H9 (cell line): ENCODE data around the gene PDGFRB. TPM values are rescaled to one million over a fixed set of nuclear protein-coding genes. Genes with fewer than 3 reads are reported as not detected.

Experiments used
- DNase-seq: peaks from one replicate; pipeline ENCODE4 v3.0.0-alpha.2; 2017
- H2AFZ ChIP-seq: one replicate; pipeline ENCODE4 v1.6.1; 2013; ENCODE audit warnings: mild to moderate bottlenecking, low read length, control low read depth, moderate library complexity
- H2AK5ac ChIP-seq: 2 replicates; pipeline ENCODE4 v1.6.1; 2013; ENCODE audit warnings: low read length, control low read depth, mixed read lengths; ENCODE audit not compliant: insufficient read length
- H2BK120ac ChIP-seq: one replicate; pipeline ENCODE4 v1.6.1; 2013; ENCODE audit warnings: low read depth, mild to moderate bottlenecking, low read length, control low read depth, inconsistent platforms; ENCODE audit not compliant: poor library complexity, severe bottlenecking
- H2BK12ac ChIP-seq: 2 replicates; pipeline ENCODE4 v1.6.1; 2013; ENCODE audit warnings: low read length, control low read depth, mixed read lengths, low read depth; ENCODE audit not compliant: insufficient read length
- H2BK15ac ChIP-seq: 2 replicates; pipeline ENCODE4 v1.6.1; 2013; ENCODE audit warnings: low read depth, low read length, control low read depth
- H2BK20ac ChIP-seq: one replicate; pipeline ENCODE4 v1.6.1; 2013; ENCODE audit warnings: low read depth, mild to moderate bottlenecking, low read length, control low read depth, inconsistent platforms; ENCODE audit not compliant: poor library complexity, severe bottlenecking
- H2BK5ac ChIP-seq: 2 replicates; pipeline ENCODE4 v1.6.1; 2013; ENCODE audit warnings: low read length, control low read depth, mixed read lengths; ENCODE audit not compliant: insufficient read length
- H3K14ac ChIP-seq: 2 replicates; pipeline ENCODE4 v1.6.1; 2013; ENCODE audit warnings: low read length, control low read depth; ENCODE audit not compliant: insufficient read depth
- H3K18ac ChIP-seq: 2 replicates; pipeline ENCODE4 v1.6.1; 2013; ENCODE audit warnings: low read depth, mild to moderate bottlenecking, mixed read lengths, low read length, control low read depth; ENCODE audit not compliant: insufficient read length
- H3K23ac ChIP-seq: 2 replicates; pipeline ENCODE4 v1.6.1; 2013; ENCODE audit warnings: low read length, control low read depth, mixed read lengths, low read depth; ENCODE audit not compliant: insufficient read length
- H3K23me2 ChIP-seq: 2 replicates; pipeline ENCODE4 v1.6.1; 2013; ENCODE audit warnings: low read depth, mild to moderate bottlenecking, mixed read lengths, low read length, control low read depth; ENCODE audit not compliant: insufficient read length, poor library complexity, severe bottlenecking
- H3K27ac ChIP-seq: 2 replicates; pipeline ENCODE4 v1.5.1; 2013; ENCODE audit warnings: low read length, control low read depth, mixed read lengths, low read depth; ENCODE audit not compliant: insufficient read length
- H3K27me3 ChIP-seq: 2 replicates; pipeline ENCODE4 v1.6.1; 2013; ENCODE audit warnings: low read length, control low read depth, inconsistent platforms; ENCODE audit not compliant: insufficient read depth
- H3K4ac ChIP-seq: 2 replicates; pipeline ENCODE4 v1.6.1; 2013; ENCODE audit warnings: low read depth, mild to moderate bottlenecking, control low read depth, inconsistent platforms, low read length, moderate library complexity
- H3K4me1 ChIP-seq: 2 replicates; pipeline ENCODE4 v1.6.1; 2013; ENCODE audit warnings: low read length, control low read depth, inconsistent platforms; ENCODE audit not compliant: insufficient read depth
- H3K4me2 ChIP-seq: 2 replicates; pipeline ENCODE4 v1.6.1; 2013; ENCODE audit warnings: low read length, control low read depth, mixed read lengths; ENCODE audit not compliant: insufficient read length, insufficient read depth
- H3K56ac ChIP-seq: 2 replicates; pipeline ENCODE4 v1.6.1; 2013; ENCODE audit warnings: low read depth, mild to moderate bottlenecking, mixed read lengths, low read length, control low read depth; ENCODE audit not compliant: insufficient read length
- H3K79me1 ChIP-seq: 2 replicates; pipeline ENCODE4 v1.6.1; 2013; ENCODE audit warnings: low read depth, mild to moderate bottlenecking, moderate library complexity, low read length, control low read depth, inconsistent platforms; ENCODE audit not compliant: insufficient read depth, poor library complexity, severe bottlenecking
- H3K79me2 ChIP-seq: 2 replicates; pipeline ENCODE4 v1.6.1; 2013; ENCODE audit warnings: low read length, control low read depth, inconsistent platforms; ENCODE audit not compliant: insufficient read depth
- H3K9ac ChIP-seq: 2 replicates; pipeline ENCODE4 v1.6.1; 2013; ENCODE audit warnings: low read length, control low read depth, mixed read lengths; ENCODE audit not compliant: insufficient read length; ENCODE audit errors: extremely low read depth
- H3K9me3 ChIP-seq: one replicate; pipeline ENCODE4 v1.6.1; 2013; ENCODE audit warnings: low read depth, low read length, inconsistent platforms; ENCODE audit not compliant: control insufficient read depth
- H3T11ph ChIP-seq: one replicate; pipeline ENCODE4 v1.6.1; 2013; ENCODE audit warnings: mild to moderate bottlenecking, low read length, control low read depth, inconsistent platforms
- H4K20me1 ChIP-seq: one replicate; pipeline ENCODE4 v1.6.1; 2013; ENCODE audit not compliant: control insufficient read depth, insufficient read length, insufficient read depth
- H4K5ac ChIP-seq: 2 replicates; pipeline ENCODE4 v1.6.1; 2013; ENCODE audit warnings: low read depth, mild to moderate bottlenecking, mixed read lengths, low read length, control low read depth; ENCODE audit not compliant: insufficient read length
- H4K8ac ChIP-seq: replicated peaks from 2 replicates; pipeline ENCODE4 v1.6.1; 2013; ENCODE audit warnings: low read length, control low read depth, mixed read lengths, low read depth; ENCODE audit not compliant: insufficient read length
- H4K91ac ChIP-seq: 2 replicates; pipeline ENCODE4 v1.6.1; 2013; ENCODE audit warnings: low read depth, mild to moderate bottlenecking, moderate library complexity, mixed read lengths, low read length, control low read depth; ENCODE audit not compliant: insufficient read length
- H3K27ac Mint-ChIP-seq, 3 experiments: 2 replicates in 2 of 3; 3 replicates in 1 of 3; pipeline ENCODE4 v1.8.0; 2020 to 2021; ENCODE audit warnings: mixed read lengths in 3 of 3, mild to moderate bottlenecking in 1 of 3, moderate library complexity in 1 of 3
- H3K27me3 Mint-ChIP-seq: 2 replicates; pipeline ENCODE4 v1.8.0; 2021; ENCODE audit warnings: low read depth, mild to moderate bottlenecking, moderate library complexity, mixed read lengths
- H3K36me3 Mint-ChIP-seq, 3 experiments: 2 replicates in 2 of 3; 3 replicates in 1 of 3; pipeline ENCODE4 v1.8.0; 2020 to 2021; ENCODE audit warnings: low read depth in 3 of 3, mixed read lengths in 3 of 3; ENCODE audit not compliant: insufficient read depth in 1 of 3
- H3K4me1 Mint-ChIP-seq, 2 experiments: 2 replicates each; pipeline ENCODE4 v1.8.0; 2020; ENCODE audit warnings: mixed read lengths in 2 of 2
- H3K4me3 Mint-ChIP-seq, 2 experiments: 2 replicates in 1 of 2; 3 replicates in 1 of 2; pipeline ENCODE4 v1.8.0; 2020 to 2021; ENCODE audit warnings: mild to moderate bottlenecking in 2 of 2, mixed read lengths in 2 of 2, moderate library complexity in 1 of 2
- H3K9me3 Mint-ChIP-seq, 2 experiments: 2 replicates in 1 of 2; 3 replicates in 1 of 2; pipeline ENCODE4 v1.8.0; 2020; ENCODE audit warnings: mild to moderate bottlenecking in 2 of 2, mixed read lengths in 2 of 2, moderate library complexity in 1 of 2
- CTCF ChIP-seq: fragments of 200-600 bp; sonication (generic); conservative IDR thresholded peaks from 3 replicates; pipeline ENCODE4 v1.8.0; 2021; ENCODE audit warnings: antibody characterized with exemption, mild to moderate bottlenecking
- WGBS: extraction: QIAGEN DNeasy Blood & Tissue Kit; methylation state at CpG from one replicate; pipeline ENCODE4 v1.1.7; 2013; ENCODE audit warnings: missing lambda C conversion rate, low lambda C conversion rate, mixed read lengths; ENCODE audit not compliant: insufficient read length; ENCODE audit errors: extremely low coverage; 5-methylcytosine and 5-hydroxymethylcytosine counted together
- total RNA-seq: library from RNA; stranded (reverse); gene quantifications from 2 replicates; pipeline ENCODE4 v1.2.1, GENCODE V29; 2021

PDGFRB gene
- total RNA-seq, 1 experiment from 2014 or later: 2.2 TPM

GRCh38 chr5:150114773-150115408 is 40.8 kb downstream of the PDGFRB start:
- Histone ChIP-seq H3K56ac (no peak overlapping the region), H3T11ph (no peak overlapping the region), H2AFZ (no peak overlapping the region), H4K20me1 (no peaks in the 10 kb centered on the region), H3K23ac (no peak overlapping the region), H3K4me2 (no peak overlapping the region), H3K79me1 (no peaks in the 10 kb centered on the region), H2BK5ac (no peak overlapping the region), H3K18ac (no peak overlapping the region), H2BK120ac (no peak overlapping the region), H2AK5ac (no peak overlapping the region), H3K9me3 (no peaks in the 10 kb centered on the region), H2BK15ac (no peak overlapping the region), H3K27me3 (no peaks in the 10 kb centered on the region), H3K9ac (no peak overlapping the region), H4K5ac (no peak overlapping the region), H2BK20ac (no peak overlapping the region), H3K27ac (no peak overlapping the region), H3K79me2 (no peaks in the 10 kb centered on the region), H4K8ac (no peak overlapping the region), H3K14ac (no peak overlapping the region), H2BK12ac (no peak overlapping the region), H3K4me1 (no peaks in the 10 kb centered on the region), H3K4ac (no peak overlapping the region), H3K23me2 (no peaks in the 10 kb centered on the region), H4K91ac (no peak overlapping the region)
- Mint-ChIP-seq H3K27me3 (peaks cover 4% of the 10 kb centered on the region; the same call in 1 of the 2 replicates), H3K36me3 (no peaks in the 10 kb centered on the region), H3K9me3 (no peaks in the 10 kb centered on the region), H3K4me1 (peaks cover 18 to 28% of the 10 kb centered on the region in 2 experiments), H3K4me3 (no peak overlapping the region), H3K27ac (no peak overlapping the region)
- WGBS: no CpG with 5 or more reads among the region's 8 CpGs
- no peak for TF ChIP-seq CTCF
- DNase-seq: peak; percentile 10
